Keratinocyte (primary cell): Measurements from ENCODE around the gene CCDC194. TPM values are rescaled to one million over a fixed set of nuclear protein-coding genes. Genes with fewer than 3 reads are reported as not detected.

ENCODE experiments used
- DNase-seq: peaks from one replicate; pipeline ENCODE4 v3.0.0-alpha.2; 2011; ENCODE audit warnings: low read depth, missing footprints, low spot score
- FAIRE-seq: peaks from 2 replicates; lab custom pipeline; 2011; peaks lifted over from hg19 to GRCh38; lab: Jason Lieb, UNC
- H2AFZ ChIP-seq: 2 replicates; pipeline ENCODE4 v1.6.0; 2012; ENCODE audit warnings: low read length, control low read depth, inconsistent platforms; ENCODE audit not compliant: control insufficient read depth
- H3K27ac ChIP-seq: 2 replicates; pipeline ENCODE4 v1.5.1; 2011; ENCODE audit warnings: low read length; ENCODE audit not compliant: control insufficient read depth, insufficient read depth
- H3K27me3 ChIP-seq: 3 replicates; pipeline ENCODE4 v1.6.0; 2011; ENCODE audit warnings: low read length; ENCODE audit not compliant: control insufficient read depth, insufficient read depth; ENCODE audit errors: extremely low read depth
- H3K36me3 ChIP-seq, 2 experiments: 2 replicates in 1 of 2; 3 replicates in 1 of 2; pipeline ENCODE4 v1.5.1; 2011; ENCODE audit warnings: low read length in 2 of 2, mild to moderate bottlenecking in 1 of 2; ENCODE audit not compliant: control insufficient read depth in 2 of 2, insufficient read depth in 2 of 2; ENCODE audit errors: extremely low read depth in 1 of 2
- H3K4me1 ChIP-seq: 3 replicates; pipeline ENCODE4 v1.5.1; 2011; ENCODE audit warnings: low read length; ENCODE audit not compliant: control insufficient read depth, insufficient read depth; ENCODE audit errors: extremely low read depth
- H3K4me2 ChIP-seq: 3 replicates; pipeline ENCODE4 v1.6.0; 2011; ENCODE audit warnings: low read depth, low read length; ENCODE audit not compliant: control insufficient read depth, insufficient read depth; ENCODE audit errors: extremely low read depth
- H3K4me3 ChIP-seq, 3 experiments: fragments of 200-600 bp in 1 of 3; sonication (generic) in 1 of 3; 2 replicates in 2 of 3; 3 replicates in 1 of 3; pipeline ENCODE4 v1.5.1; 2011 to 2016; ENCODE audit warnings: low read length in 3 of 3, mild to moderate bottlenecking in 3 of 3, control low read depth in 2 of 3, inconsistent platforms in 1 of 3, low read depth in 1 of 3, mixed read lengths in 1 of 3, mixed run types in 1 of 3, moderate library complexity in 1 of 3; ENCODE audit not compliant: control insufficient read depth in 2 of 3, insufficient read depth in 2 of 3; ENCODE audit errors: extremely low read depth in 1 of 3
- H3K79me2 ChIP-seq: 2 replicates; pipeline ENCODE4 v1.6.0; 2012; ENCODE audit warnings: low read length; ENCODE audit not compliant: control insufficient read depth, insufficient read depth
- H3K9ac ChIP-seq: 3 replicates; pipeline ENCODE4 v1.6.0; 2011; ENCODE audit warnings: low read length; ENCODE audit not compliant: control insufficient read depth, insufficient read depth; ENCODE audit errors: extremely low read depth
- H3K9me1 ChIP-seq: 3 replicates; pipeline ENCODE4 v1.6.0; 2011; ENCODE audit warnings: low read length; ENCODE audit not compliant: control insufficient read depth, insufficient read depth; ENCODE audit errors: extremely low read depth
- H3K9me3 ChIP-seq: 2 replicates; pipeline ENCODE4 v1.5.1; 2012; ENCODE audit warnings: low read depth, low read length; ENCODE audit not compliant: control insufficient read depth
- H4K20me1 ChIP-seq: 3 replicates; pipeline ENCODE4 v1.6.0; 2011; ENCODE audit warnings: low read length; ENCODE audit not compliant: control insufficient read depth, insufficient read depth; ENCODE audit errors: extremely low read depth
- EZH2 ChIP-seq: IDR thresholded peaks from one replicate; pipeline ENCODE4 v1.6.1; 2012; ENCODE audit warnings: inconsistent platforms, mild to moderate bottlenecking, low read length, moderate library complexity
- dilution Hi-C: fragments of 300-500 bp; cut with MboI; formaldehyde crosslinking; loops from one replicate; pipeline ENCODE4 v1.7.0; 2020; ENCODE audit warnings: low sequenced_read_pairs; ENCODE audit not compliant: extremely low pct_ligation_motif_present
- polyA plus RNA-seq, 5 experiments: library from polyadenylated mRNA; depleted of rRNA in 3 of 5; stranded (reverse) in 3 of 5; stranded (forward) in 1 of 5; unstranded in 1 of 5; fragments of >200 nt; gene quantifications; 1 replicate in 1 of 5; 2 replicates in 3 of 5; 3 replicates in 1 of 5; pipeline versions ENCODE4 v1.2.1 to v1.2.3, GENCODE V29; 2011 to 2012; ENCODE audit warnings: missing spikeins in 2 of 5, low read depth in 1 of 5, low replicate concordance in 1 of 5
- TF ChIP-seq, protein P1 (sequence below), 3 experiments: IDR thresholded peaks in 1 of 3; conservative IDR thresholded peaks in 1 of 3; optimal IDR thresholded peaks in 1 of 3; 2 replicates in 2 of 3; 3 replicates in 1 of 3; pipeline versions ENCODE3 to v1.5.1; 2011; ENCODE audit warnings: low read length in 3 of 3, mild to moderate bottlenecking in 3 of 3, moderate library complexity in 2 of 3, control low read depth in 1 of 3, inconsistent platforms in 1 of 3; ENCODE audit not compliant: insufficient read depth in 2 of 3; ENCODE audit errors: extremely low read depth in 1 of 3

The CCDC194 gene
- polyA plus RNA-seq, 1 donor (not counting 4 experiments of a cell fraction or from before 2014, with no cell fraction given): not detected

DNA sequence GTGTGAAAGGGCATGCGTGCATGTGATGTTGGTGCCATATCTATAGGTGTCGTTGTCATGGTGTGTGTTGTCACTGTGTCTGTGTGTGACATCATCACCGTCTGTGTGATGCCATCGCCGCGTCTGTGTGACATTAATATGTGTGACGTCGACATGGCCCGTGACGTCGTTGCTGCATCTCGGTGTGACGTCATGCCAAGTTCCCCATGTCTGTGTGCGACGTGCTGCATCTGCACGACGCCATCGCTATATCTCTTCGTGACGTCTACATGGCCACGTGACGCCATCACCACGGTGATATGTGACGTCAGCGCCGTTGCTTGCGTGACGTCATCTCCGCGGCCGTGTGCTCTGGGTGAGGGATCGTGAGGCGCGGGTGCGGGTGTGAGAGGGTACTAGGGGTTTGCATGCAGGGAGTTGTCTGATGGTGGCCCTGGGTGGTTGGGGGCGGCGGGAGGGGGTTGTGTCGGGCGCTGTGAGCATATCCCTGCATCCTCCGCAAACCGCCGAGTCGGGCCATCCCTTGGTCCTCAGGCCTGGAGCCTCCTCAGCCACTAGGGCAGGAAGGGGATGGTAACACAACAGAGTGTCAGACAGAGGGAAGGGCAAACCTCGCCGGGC, 42.1 kb downstream of the CCDC194 start:
- Histone ChIP-seq H3K9me1 (no peaks in the 10 kb centered on the region), H2AFZ (no peak overlapping the region), H3K4me2 (no peak overlapping the region), H3K27ac (no peak overlapping the region), H4K20me1 (no peaks in the 10 kb centered on the region), H3K4me3 (no peak overlapping the region), H3K4me1 (peaks cover 6% of the 10 kb centered on the region), H3K9me3 (no peaks in the 10 kb centered on the region), H3K79me2 (no peaks in the 10 kb centered on the region), H3K27me3 (no peaks in the 10 kb centered on the region), H3K9ac (no peak overlapping the region), H3K36me3 (no peaks in the 10 kb centered on the region)
- DNase-seq (no peak), FAIRE-seq (no peak)
- dilution Hi-C loops: no loop called here
- TF ChIP-seq, protein P1, sequence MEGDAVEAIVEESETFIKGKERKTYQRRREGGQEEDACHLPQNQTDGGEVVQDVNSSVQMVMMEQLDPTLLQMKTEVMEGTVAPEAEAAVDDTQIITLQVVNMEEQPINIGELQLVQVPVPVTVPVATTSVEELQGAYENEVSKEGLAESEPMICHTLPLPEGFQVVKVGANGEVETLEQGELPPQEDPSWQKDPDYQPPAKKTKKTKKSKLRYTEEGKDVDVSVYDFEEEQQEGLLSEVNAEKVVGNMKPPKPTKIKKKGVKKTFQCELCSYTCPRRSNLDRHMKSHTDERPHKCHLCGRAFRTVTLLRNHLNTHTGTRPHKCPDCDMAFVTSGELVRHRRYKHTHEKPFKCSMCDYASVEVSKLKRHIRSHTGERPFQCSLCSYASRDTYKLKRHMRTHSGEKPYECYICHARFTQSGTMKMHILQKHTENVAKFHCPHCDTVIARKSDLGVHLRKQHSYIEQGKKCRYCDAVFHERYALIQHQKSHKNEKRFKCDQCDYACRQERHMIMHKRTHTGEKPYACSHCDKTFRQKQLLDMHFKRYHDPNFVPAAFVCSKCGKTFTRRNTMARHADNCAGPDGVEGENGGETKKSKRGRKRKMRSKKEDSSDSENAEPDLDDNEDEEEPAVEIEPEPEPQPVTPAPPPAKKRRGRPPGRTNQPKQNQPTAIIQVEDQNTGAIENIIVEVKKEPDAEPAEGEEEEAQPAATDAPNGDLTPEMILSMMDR (optimal IDR thresholded peaks at IDR 0.05 in 1 of 3, IDR thresholded peaks at IDR 0.05 in 1 of 3, conservative IDR thresholded peaks at IDR 0.05 in 1 of 3; ENCODE audit: extremely low read depth in 1 of 3, insufficient read depth in 2 of 3, low read length in 3 of 3): no peak
- TF ChIP-seq EZH2: no peak

DNA sequence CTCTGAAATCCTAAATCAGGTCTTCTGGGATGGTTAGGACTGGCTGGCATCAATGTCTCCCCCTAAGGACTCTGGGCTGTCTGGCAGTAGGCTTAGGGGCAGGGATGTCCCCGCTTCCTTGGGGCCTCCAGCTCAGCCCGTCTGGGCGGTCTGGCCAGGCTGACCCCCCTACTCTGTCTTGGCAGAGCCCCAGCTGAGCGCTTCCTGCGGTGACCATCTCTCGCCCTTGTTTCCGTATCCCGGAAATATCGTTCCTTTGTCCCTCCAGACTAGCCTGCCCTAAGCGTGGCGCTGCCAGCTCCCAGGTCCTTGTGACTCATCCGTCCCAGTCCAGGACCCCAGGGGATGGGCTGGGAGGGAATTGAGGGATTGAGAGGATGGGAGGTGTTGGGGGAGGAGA, 45.3 kb downstream of the CCDC194 start:
- peak; percentile 60 for FAIRE-seq
- Histone ChIP-seq H3K9me1 (no peaks in the 10 kb centered on the region), H3K4me1 (peaks cover 6% of the 10 kb centered on the region), H3K27me3 (no peaks in the 10 kb centered on the region), H3K79me2 (no peaks in the 10 kb centered on the region), H3K4me2 (peak overlapping the region; percentile 60), H2AFZ (peak overlapping the region; percentile 48), H3K9me3 (no peaks in the 10 kb centered on the region), H4K20me1 (no peaks in the 10 kb centered on the region), H3K27ac (no peak overlapping the region), H3K9ac (no peak overlapping the region), H3K4me3 (no peak overlapping the region), H3K36me3 (no peaks in the 10 kb centered on the region)
- TF ChIP-seq, protein P1 (optimal IDR thresholded peaks at IDR 0.05 in 1 of 3, IDR thresholded peaks at IDR 0.05 in 1 of 3, conservative IDR thresholded peaks at IDR 0.05 in 1 of 3; ENCODE audit: extremely low read depth in 1 of 3, insufficient read depth in 2 of 3, low read length in 3 of 3): no peak
- no peak for TF ChIP-seq EZH2
- dilution Hi-C loops: no loop called here
- DNase-seq: no peak
